GM15510 (cell line): ENCODE measurements around the gene ARHGEF19.

Experiments used
- POLR2A ChIP-seq: IDR thresholded peaks from 3 replicates; pipeline ENCODE4 v1.6.1; 2011; ENCODE audit warnings: borderline replicate concordance; ENCODE audit not compliant: insufficient read length; ENCODE audit errors: extremely low read depth

Gene ARHGEF19

GRCh38 chr1:16212251-16212961 lies at the start of gene ARHGEF19:
Gene ARHGEF19 (minus strand): TSS chr1:16212652. CDS start chr1:16209054, 3,598 bp downstream.
- TF ChIP-seq POLR2A = no peak

GRCh38 chr1:16262067-16262466 lies 49.6 kb upstream of the ARHGEF19 start:
- TF ChIP-seq POLR2A = no peak

- TF ChIP-seq POLR2A = no peak
Observed at GRCh38 chr1:16260814-16261213, 48.4 kb upstream of the ARHGEF19 start.

- TF ChIP-seq POLR2A = no peak
Observed at GRCh38 chr1:16258591-16259135, 46.2 kb upstream of the ARHGEF19 start.

- TF ChIP-seq POLR2A = no peak
Observed at GRCh38 chr1:16257968-16258367, 45.5 kb upstream of the ARHGEF19 start.

- no peak for TF ChIP-seq POLR2A
Observed at GRCh38 chr1:16256478-16256877, 44.0 kb upstream of the ARHGEF19 start.

- no peak for TF ChIP-seq POLR2A
Observed at GRCh38 chr1:16254263-16254928, 41.9 kb upstream of the ARHGEF19 start.

- no peak for TF ChIP-seq POLR2A
Observed at GRCh38 chr1:16253332-16253922, 41.0 kb upstream of the ARHGEF19 start.

- no peak for TF ChIP-seq POLR2A
Observed at GRCh38 chr1:16252912-16253311, 40.5 kb upstream of the ARHGEF19 start.

- no peak for TF ChIP-seq POLR2A
Observed at GRCh38 chr1:16251381-16251780, 38.9 kb upstream of the ARHGEF19 start.

GRCh38 chr1:16250524-16251251 lies 38.2 kb upstream of the ARHGEF19 start:
- no peak for TF ChIP-seq POLR2A

GRCh38 chr1:16249596-16250241 lies 37.3 kb upstream of the ARHGEF19 start:
- TF ChIP-seq POLR2A = no peak

GRCh38 chr1:16248603-16249516 lies 36.4 kb upstream of the ARHGEF19 start:
- no peak for TF ChIP-seq POLR2A
